HG02840 (cell line): Measurements from ENCODE around the gene CEBPA.
A peak's percentile ranks its signal among the peaks of the same experiment; 100 is the strongest.
"Not testable (repeated sequence)": the region's sequence is repeated elsewhere in the genome, so short reads cannot be mapped to it uniquely, and the experiment has no call there.

Experiments used
- ATAC-seq: cut with Tn5 transposase; IDR thresholded peaks from one replicate; pipeline ENCODE4 v1.9.1; 2021; ENCODE audit warnings: mild to moderate bottlenecking, moderate library complexity, moderate number of reproducible peaks; ENCODE audit not compliant: unreplicated experiment, low FRiP score

CEBPA gene

GRCh38 chr19:33325920-33326319 lies 23.6 kb upstream of the CEBPA start:
- ATAC-seq, result no peak

GRCh38 chr19:33324628-33325027 lies 22.3 kb upstream of the CEBPA start:
- no peak for ATAC-seq

- ATAC-seq, result no peak
Observed at GRCh38 chr19:33323093-33323820, 20.9 kb upstream of the CEBPA start.

GRCh38 chr19:33320636-33321035 lies 18.3 kb upstream of the CEBPA start:
- no peak for ATAC-seq

- ATAC-seq, result not testable (repeated sequence)
Observed at GRCh38 chr19:33317991-33318390, 15.7 kb upstream of the CEBPA start.

- no peak for ATAC-seq
Observed at GRCh38 chr19:33317517-33317916, 15.2 kb upstream of the CEBPA start.

- ATAC-seq, result no peak
Observed at GRCh38 chr19:33316541-33317264, 14.4 kb upstream of the CEBPA start.

- not testable (repeated sequence) for ATAC-seq
Observed at GRCh38 chr19:33312808-33313207, 10.5 kb upstream of the CEBPA start.

- no peak for ATAC-seq
Observed at GRCh38 chr19:33312065-33312464, 9.7 kb upstream of the CEBPA start.

GRCh38 chr19:33311326-33311682 lies 9.0 kb upstream of the CEBPA start:
- ATAC-seq, result no peak

GRCh38 chr19:33310606-33311325 lies 8.4 kb upstream of the CEBPA start:
- no peak for ATAC-seq

GRCh38 chr19:33309826-33310225 lies 7.5 kb upstream of the CEBPA start:
- no peak for ATAC-seq

- no peak for ATAC-seq
Observed at GRCh38 chr19:33306853-33307792, 4.8 kb upstream of the CEBPA start.

- ATAC-seq, result no peak
Observed at GRCh38 chr19:33306191-33306590, 3.9 kb upstream of the CEBPA start.

- ATAC-seq, result no peak
Observed at GRCh38 chr19:33304760-33305647, 2.7 kb upstream of the CEBPA start.

GRCh38 chr19:33304371-33304759 lies 2.0 kb upstream of the CEBPA start:
- ATAC-seq, result no peak

GRCh38 chr19:33303791-33304345 lies 1.5 kb upstream of the CEBPA start:
- no peak for ATAC-seq

- peak; percentile 18 for ATAC-seq
Observed at GRCh38 chr19:33302974-33303790, 848 bp upstream of the CEBPA start.

- ATAC-seq, result no peak
Observed at GRCh38 chr19:33301900-33302174, 497 bp downstream of the CEBPA start.
